Esophagus muscularis mucosa (tissue), 4 donors: Measurements from ENCODE around the gene NR3C2. TPM values are rescaled to one million over a fixed set of nuclear protein-coding genes. Genes with fewer than 3 reads are reported as not detected.

Experiments used
- DNase-seq: peaks from one replicate; pipeline ENCODE4 v3.0.0-alpha.2; 2017; ENCODE audit errors: extremely low spot score
- H3K27ac ChIP-seq, 4 donors: fragments of 200-600 bp; sonication (generic); replicated peaks in 1 of 4; 1 replicate in 3 of 4; 2 replicates in 1 of 4; pipeline ENCODE4 v1.5.1; 2016 to 2019; ENCODE audit warnings: mild to moderate bottlenecking in 1 of 4
- H3K27me3 ChIP-seq, 4 donors: fragments of 200-600 bp; sonication (generic); one replicate each; pipeline versions ENCODE4 v1.5.1 to v1.6.0; 2016 to 2019
- H3K36me3 ChIP-seq, 4 donors: fragments of 200-600 bp; sonication (generic); one replicate each; pipeline ENCODE4 v1.5.1; 2016 to 2019
- H3K4me1 ChIP-seq, 4 donors: fragments of 200-600 bp; sonication (generic); one replicate each; pipeline ENCODE4 v1.5.1; 2016 to 2019
- H3K4me3 ChIP-seq, 4 donors: fragments of 200-600 bp; sonication (generic); 1 replicate in 2 of 4; 2 replicates in 2 of 4; pipeline ENCODE4 v1.5.1; 2016 to 2019; ENCODE audit warnings: mild to moderate bottlenecking in 4 of 4, moderate library complexity in 1 of 4
- H3K9me3 ChIP-seq, 4 donors: fragments of 200-600 bp; sonication (generic); 1 replicate in 3 of 4; 2 replicates in 1 of 4; pipeline ENCODE4 v1.5.1; 2016 to 2019
- CTCF ChIP-seq, 3 experiments: fragments of 200-600 bp in 2 of 3; fragments of 450-650 bp in 1 of 3; sonication (generic) in 2 of 3; IDR thresholded peaks; one replicate each; pipeline ENCODE4 v1.5.1; 2017 to 2019; ENCODE audit warnings: antibody characterized with exemption in 3 of 3, mild to moderate bottlenecking in 2 of 3, moderate library complexity in 1 of 3
- EP300 ChIP-seq: sonication (generic); formaldehyde crosslinking; IDR thresholded peaks from one replicate; pipeline ENCODE4 v1.6.1; 2017; ENCODE audit warnings: antibody characterized with exemption
- POLR2A ChIP-seq: fragments of 450-650 bp; IDR thresholded peaks from one replicate; pipeline ENCODE4 v1.6.1; 2017; ENCODE audit warnings: antibody characterized with exemption, moderate library complexity, mild to moderate bottlenecking, low read depth
- POLR2AphosphoS5 ChIP-seq, 2 donors: sonication (generic); formaldehyde crosslinking; IDR thresholded peaks; one replicate each; pipeline ENCODE4 v1.6.1; 2017; ENCODE audit warnings: antibody characterized with exemption in 2 of 2
- WGBS: methylation state at CpG from one replicate; pipeline ENCODE4 v1.1.5; 2018; 5-methylcytosine and 5-hydroxymethylcytosine counted together
- intact Hi-C: fragments of 100-400 bp; cut with DNase I; formaldehyde crosslinking; loops from one replicate; pipeline ENCODE4 v1.15.1; 2023
- total RNA-seq, 4 donors: library from RNA; depleted of rRNA; stranded (reverse); fragments of >200 nt; gene quantifications; one replicate each; pipeline versions ENCODE4 v1.1.0 to v1.2.1, GENCODE V29; 2016

Gene NR3C2
- total RNA-seq, 4 donors from 2014 or later, result 10.0 to 14.6 (median 12.1) TPM

DNA sequence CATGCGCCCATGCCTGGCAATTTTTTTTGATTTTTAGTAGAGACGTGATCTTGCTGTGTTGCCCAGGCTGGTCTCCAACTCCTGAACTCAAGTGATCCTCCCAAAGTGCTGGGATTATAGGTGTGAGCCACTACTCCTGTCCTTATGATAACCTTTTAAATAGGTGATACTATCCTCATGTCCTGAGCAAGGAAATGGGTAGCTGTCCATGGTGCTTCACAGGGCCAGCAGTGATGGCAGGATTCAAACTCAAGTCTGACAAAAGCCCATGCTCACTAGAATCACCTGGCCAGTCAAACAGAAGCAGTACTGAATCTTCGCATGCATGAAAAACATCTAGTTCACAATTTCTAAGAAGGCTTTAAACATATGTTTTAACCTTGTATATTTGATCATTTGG, 235.1 kb downstream of the NR3C2 start:
- DNase-seq, result no peak
- no peaks in the 10 kb centered on the region for H3K36me3 ChIP-seq
- H3K4me1 ChIP-seq, result peaks cover 30 to 55% (median 44%) of the 10 kb centered on the region in 4 donors
- TF ChIP-seq CTCF (IDR thresholded peaks at IDR 0.05) (no peak), EP300 (no peak), POLR2A (no peak), POLR2AphosphoS5 (IDR thresholded peaks at IDR 0.05) (no peak)
- H3K4me3 ChIP-seq, result no peak overlapping the region
- H3K9me3 ChIP-seq, result no peaks in the 10 kb centered on the region
- no peak overlapping the region for H3K27ac ChIP-seq
- no peaks in the 10 kb centered on the region for H3K27me3 ChIP-seq
- 100% methylated on average over 3 of the region's 3 CpGs for WGBS
- intact Hi-C loops, result no loop called here

DNA sequence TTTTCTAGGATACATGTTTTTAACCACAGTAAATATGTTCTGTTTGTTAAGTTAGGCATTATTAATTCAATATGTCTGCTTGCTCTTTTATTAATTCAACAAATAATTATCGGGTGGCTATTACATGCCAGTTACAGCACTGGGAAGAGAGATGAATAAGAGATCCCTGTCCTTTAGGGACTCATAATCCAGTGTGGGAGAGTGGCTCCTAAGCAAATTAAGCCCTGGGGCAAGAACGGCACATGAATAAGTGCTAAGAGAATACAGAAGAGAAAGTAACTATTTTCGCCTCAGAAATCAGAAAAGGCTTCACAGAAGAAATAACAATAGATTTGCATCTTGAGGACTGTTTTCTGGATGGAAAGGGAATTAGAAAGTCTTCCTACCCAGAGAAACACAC, 236.7 kb downstream of the NR3C2 start:
- intact Hi-C loops, result no loop called here
- H3K36me3 ChIP-seq, result no peaks in the 10 kb centered on the region
- no peak for TF ChIP-seq CTCF (IDR thresholded peaks at IDR 0.05)
- TF ChIP-seq POLR2A, result no peak
- no peak for TF ChIP-seq POLR2AphosphoS5 (IDR thresholded peaks at IDR 0.05)
- TF ChIP-seq EP300, result no peak

GRCh38 chr4:148204892-148205291, 237.3 kb downstream of the NR3C2 start:
- Histone ChIP-seq H3K27me3 (no peaks in the 10 kb centered on the region), H3K36me3 (no peaks in the 10 kb centered on the region), H3K9me3 (no peaks in the 10 kb centered on the region), H3K4me3 (no peak overlapping the region), H3K27ac (no peak overlapping the region), H3K4me1 (peaks cover 19 to 40% (median 30%) of the 10 kb centered on the region in 4 donors)
- no peak for DNase-seq
- intact Hi-C loops, result no loop called here
- WGBS, result 91% methylated on average over 1 of the region's 1 CpG
- TF ChIP-seq CTCF (IDR thresholded peaks at IDR 0.05) (no peak), EP300 (no peak), POLR2AphosphoS5 (IDR thresholded peaks at IDR 0.05) (no peak), POLR2A (no peak)

More for the DNA sequence above, 236.7 kb downstream of the NR3C2 start:
- Histone ChIP-seq H3K9me3 (no peaks in the 10 kb centered on the region), H3K27ac (no peak overlapping the region), H3K4me1 (peaks cover 20 to 42% (median 31%) of the 10 kb centered on the region in 4 donors), H3K27me3 (no peaks in the 10 kb centered on the region), H3K4me3 (no peak overlapping the region)
- WGBS, result 83% methylated on average over 3 of the region's 3 CpGs
- no peak for DNase-seq

- TF ChIP-seq POLR2A (no peak), CTCF (IDR thresholded peaks at IDR 0.05) (no peak), EP300 (no peak), POLR2AphosphoS5 (IDR thresholded peaks at IDR 0.05) (no peak)
- WGBS, result 70% methylated on average over 3 of the region's 3 CpGs
- intact Hi-C loops, result no loop called here
These were observed 238.0 kb downstream of the NR3C2 start for GRCh38 chr4:148204171-148204570.

More at GRCh38 chr4:148204171-148204570, 238.0 kb downstream of the NR3C2 start:
- no peak for DNase-seq
- H3K4me1 ChIP-seq, result peaks cover 19 to 40% (median 30%) of the 10 kb centered on the region in 4 donors
- no peak overlapping the region for H3K4me3 ChIP-seq
- no peaks in the 10 kb centered on the region for H3K36me3 ChIP-seq
- H3K9me3 ChIP-seq, result no peaks in the 10 kb centered on the region
- no peaks in the 10 kb centered on the region for H3K27me3 ChIP-seq
- no peak overlapping the region for H3K27ac ChIP-seq
